KOPT-K1 (cell line): Measurements from ENCODE around the gene CRELD1.
"Not testable (repeated sequence)": the region's sequence is repeated elsewhere in the genome, so short reads cannot be mapped to it uniquely, and the experiment has no call there.

ENCODE experiments used
- H3K27ac ChIP-seq: fragments of 200-600 bp; sonication (generic); 2 replicates; pipeline ENCODE4 v1.5.1; 2016; ENCODE audit warnings: antibody characterized with exemption, mild to moderate bottlenecking, low read depth, low read length; ENCODE audit not compliant: poor library complexity, severe bottlenecking
- H3K36me3 ChIP-seq: fragments of 200-600 bp; sonication (generic); 2 replicates; pipeline ENCODE4 v1.5.1; 2017; ENCODE audit warnings: antibody characterized with exemption, mild to moderate bottlenecking, low read length, moderate library complexity; ENCODE audit not compliant: insufficient read depth
- H3K9me3 ChIP-seq: fragments of 200-600 bp; sonication (generic); 2 replicates; pipeline ENCODE4 v1.5.1; 2017; ENCODE audit warnings: antibody characterized with exemption, low read length, mild to moderate bottlenecking; ENCODE audit not compliant: insufficient read depth, poor library complexity, severe bottlenecking

Gene CRELD1

DNA sequence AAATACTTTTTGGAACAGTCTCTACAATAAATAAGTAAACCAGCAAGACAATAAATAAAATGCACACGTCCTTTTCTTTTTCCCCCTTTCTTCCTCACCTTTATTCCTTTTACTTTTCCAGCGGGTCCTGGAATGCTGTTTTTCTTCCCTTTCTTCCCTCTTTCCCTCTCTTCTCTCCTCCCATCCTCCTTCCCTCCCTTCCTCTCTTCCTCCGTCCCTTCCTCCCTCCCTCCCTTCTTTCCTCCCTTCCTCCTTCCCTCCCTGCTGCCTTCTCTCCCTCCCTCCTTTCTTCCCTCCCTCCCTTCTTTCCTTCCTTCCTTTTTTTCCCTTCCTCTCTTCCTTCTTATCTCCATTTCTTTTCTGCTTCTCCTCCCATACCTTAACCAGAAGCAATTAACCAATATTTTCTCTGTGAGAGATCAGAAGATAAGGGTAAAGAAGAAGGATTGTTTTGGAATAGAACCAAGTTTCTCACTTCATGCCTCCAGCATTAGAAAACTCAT lies 34.3 kb upstream of the CRELD1 start:
- H3K36me3 ChIP-seq, result peaks cover 15% of the 10 kb centered on the region; the same call in 1 of the 2 replicates
- H3K9me3 ChIP-seq, result no peaks in the 10 kb centered on the region
- no peak overlapping the region for H3K27ac ChIP-seq

DNA sequence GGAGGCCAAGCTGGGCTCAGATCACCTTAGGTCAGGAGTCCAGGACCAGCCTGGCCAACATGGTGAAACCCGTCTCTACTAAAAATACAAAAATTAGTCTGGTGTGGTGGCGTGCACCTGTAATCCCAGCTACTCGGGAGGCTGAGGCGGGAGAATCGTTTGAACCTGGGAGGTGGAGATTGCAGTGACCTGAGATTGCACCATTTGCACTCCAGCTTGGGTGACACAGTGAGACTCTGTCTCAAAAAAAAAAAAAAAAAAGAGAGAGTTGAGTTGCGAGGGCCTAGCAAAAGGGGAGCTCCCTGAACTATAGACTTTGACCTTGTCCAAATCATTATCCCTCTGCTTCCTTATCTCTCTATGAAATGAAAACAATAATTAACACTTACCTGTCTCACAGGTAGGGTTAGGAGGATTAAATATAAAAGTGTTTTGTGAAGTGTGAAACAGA lies 32.6 kb upstream of the CRELD1 start:
- peak overlapping the region; percentile 62 for H3K27ac ChIP-seq
- not testable (repeated sequence) for H3K9me3 ChIP-seq, H3K36me3 ChIP-seq

DNA sequence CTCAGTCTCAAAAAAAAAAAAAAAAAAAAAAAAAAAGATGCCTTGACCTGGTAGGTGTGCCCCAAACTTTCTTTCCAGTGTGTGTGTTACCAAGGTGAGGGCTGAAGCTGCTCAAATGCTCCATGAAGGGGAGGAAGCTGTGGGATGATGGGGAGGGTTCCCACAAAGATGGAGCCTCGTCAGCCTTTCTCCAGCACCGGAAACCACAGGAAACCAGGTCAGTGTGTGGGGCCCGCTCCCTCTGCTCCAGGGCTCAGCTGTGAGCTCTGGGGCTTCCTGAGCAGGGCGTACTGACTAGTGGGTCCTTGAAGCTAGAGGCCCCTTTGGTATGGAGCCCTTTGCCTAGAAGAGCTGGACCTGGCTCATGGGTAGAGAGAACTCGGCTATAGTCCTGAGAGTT lies 31.7 kb upstream of the CRELD1 start:
- Histone ChIP-seq H3K27ac (peak overlapping the region; percentile 62), H3K9me3 (no peaks in the 10 kb centered on the region), H3K36me3 (no peaks in the 10 kb centered on the region)

DNA sequence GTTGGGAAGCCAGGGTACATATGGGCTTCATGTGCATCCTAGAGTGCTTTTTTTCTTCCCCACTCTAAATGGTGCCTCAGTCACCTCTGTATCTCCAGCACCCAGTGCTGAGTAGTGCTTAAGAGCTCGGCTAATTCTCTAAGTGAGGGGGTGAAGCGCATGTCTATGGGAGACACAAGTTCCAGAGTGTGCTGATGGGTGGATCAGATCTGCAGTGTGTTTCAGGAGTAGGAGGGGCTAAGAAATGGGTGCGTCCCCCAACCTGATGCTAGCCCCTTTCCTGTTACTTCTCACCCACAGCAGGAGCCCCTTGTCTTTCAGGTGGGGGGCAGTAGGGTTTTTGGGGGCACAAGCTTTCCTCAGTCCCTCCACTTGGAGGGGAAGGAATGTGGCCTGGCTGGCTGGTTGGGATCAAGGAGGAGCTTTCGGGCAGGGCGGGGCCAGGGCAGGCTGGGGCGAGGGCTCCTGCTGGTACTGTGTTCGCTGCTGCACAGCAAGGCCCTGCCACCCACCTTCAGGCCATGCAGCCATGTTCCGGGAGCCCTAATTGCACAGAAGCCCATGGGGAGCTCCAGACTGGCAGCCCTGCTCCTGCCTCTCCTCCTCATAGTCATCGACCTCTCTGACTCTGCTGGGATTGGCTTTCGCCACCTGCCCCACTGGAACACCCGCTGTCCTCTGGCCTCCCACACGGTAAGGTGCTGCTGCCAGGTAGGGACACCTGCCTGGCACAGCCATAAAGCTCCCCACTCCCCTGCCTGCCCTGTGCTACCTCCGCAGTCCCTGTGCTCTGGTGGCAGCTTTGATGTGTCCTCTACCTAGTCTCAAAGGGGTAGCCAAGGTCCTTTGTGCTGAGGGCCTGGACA lies 31.0 kb upstream of the CRELD1 start, which contains the start of gene IL17RE:
IL17RE (plus strand) TSS at position 477 of the 866 bp plus-strand sequence; CDS start at position 562, 85 bp downstream.
- Histone ChIP-seq H3K9me3 (no peaks in the 10 kb centered on the region), H3K36me3 (no peaks in the 10 kb centered on the region), H3K27ac (peak within 1 kb of the TSS; percentile 62)

DNA sequence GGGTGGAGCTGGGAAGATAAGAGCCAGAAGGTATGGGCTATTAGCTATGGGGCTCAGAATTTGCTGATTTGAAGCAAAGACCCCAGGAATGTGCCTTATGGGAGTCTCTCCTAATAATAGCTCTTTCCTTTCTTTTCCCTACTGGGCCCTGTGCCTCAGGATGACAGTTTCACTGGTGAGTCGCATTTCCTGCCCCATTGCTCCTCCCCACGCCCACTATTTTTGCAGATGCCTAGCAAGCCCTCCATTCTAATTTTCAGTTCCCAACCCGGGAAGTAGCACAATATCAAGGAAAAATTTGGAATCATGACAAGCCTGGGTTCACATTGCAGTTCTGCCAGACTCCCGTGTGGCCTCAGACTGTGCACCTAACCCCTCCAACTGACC lies 30.4 kb upstream of the CRELD1 start:
- no peaks in the 10 kb centered on the region for H3K36me3 ChIP-seq
- peak overlapping the region; percentile 62 for H3K27ac ChIP-seq
- H3K9me3 ChIP-seq, result no peaks in the 10 kb centered on the region

DNA sequence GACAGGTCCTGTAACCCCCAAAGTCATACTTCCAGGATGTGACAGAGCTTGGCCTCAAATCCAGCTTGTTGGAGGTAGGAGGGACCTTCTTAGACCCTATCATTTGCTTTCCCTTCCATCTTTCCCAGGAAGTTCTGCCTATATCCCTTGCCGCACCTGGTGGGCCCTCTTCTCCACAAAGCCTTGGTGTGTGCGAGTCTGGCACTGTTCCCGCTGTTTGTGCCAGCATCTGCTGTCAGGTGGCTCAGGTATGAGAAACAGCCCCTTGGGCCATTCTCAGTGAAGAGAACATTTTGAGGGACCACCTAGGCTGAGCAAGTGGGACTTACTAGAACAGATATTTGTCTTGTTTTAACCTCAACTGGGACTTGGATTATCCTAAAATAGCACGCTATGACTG lies 29.7 kb upstream of the CRELD1 start:
- Histone ChIP-seq H3K27ac (no peak overlapping the region), H3K36me3 (no peaks in the 10 kb centered on the region)

DNA sequence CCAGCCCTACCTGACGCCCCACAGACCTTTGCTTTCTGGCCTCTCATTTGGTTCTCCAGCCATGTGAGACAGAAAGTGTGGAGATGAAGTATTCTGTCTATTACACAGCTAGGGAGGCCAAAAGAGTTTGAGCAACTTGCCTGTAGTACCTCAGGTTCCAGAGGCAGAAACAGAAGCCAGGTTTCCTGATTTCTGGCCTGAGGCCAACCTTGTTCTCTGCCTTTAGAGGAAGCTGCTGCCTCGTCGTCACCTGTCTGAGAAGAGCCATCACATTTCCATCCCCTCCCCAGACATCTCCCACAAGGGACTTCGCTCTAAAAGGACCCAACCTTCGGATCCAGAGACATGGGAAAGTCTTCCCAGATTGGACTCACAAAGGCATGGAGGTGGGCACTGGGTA lies 27.2 kb upstream of the CRELD1 start:
- no peaks in the 10 kb centered on the region for H3K9me3 ChIP-seq
- no peak overlapping the region for H3K27ac ChIP-seq
- H3K36me3 ChIP-seq, result no peaks in the 10 kb centered on the region

More for the DNA sequence above, 29.7 kb upstream of the CRELD1 start:
- no peaks in the 10 kb centered on the region for H3K9me3 ChIP-seq

DNA sequence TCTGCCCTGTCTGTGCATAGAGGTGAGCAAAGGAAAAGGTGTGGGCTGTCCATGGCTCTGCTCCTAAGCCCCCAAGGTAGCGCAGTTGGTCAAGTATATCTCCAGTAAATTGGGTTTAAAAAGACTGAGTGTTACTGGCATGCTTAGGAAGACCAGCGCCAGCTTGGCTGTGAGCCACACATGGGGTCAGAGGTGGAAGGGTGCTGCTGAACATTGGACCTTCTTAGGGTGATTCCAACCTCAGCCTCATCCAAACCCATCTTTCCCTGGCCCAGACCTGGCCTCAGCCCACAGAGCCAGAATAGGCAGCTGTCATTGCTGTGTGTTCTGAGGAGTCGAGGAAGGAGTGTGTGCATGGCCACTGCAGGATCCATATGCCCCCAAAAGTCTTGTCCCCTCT lies 25.3 kb upstream of the CRELD1 start:
- H3K27ac ChIP-seq, result no peak overlapping the region
- H3K36me3 ChIP-seq, result no peaks in the 10 kb centered on the region
- no peaks in the 10 kb centered on the region for H3K9me3 ChIP-seq

DNA sequence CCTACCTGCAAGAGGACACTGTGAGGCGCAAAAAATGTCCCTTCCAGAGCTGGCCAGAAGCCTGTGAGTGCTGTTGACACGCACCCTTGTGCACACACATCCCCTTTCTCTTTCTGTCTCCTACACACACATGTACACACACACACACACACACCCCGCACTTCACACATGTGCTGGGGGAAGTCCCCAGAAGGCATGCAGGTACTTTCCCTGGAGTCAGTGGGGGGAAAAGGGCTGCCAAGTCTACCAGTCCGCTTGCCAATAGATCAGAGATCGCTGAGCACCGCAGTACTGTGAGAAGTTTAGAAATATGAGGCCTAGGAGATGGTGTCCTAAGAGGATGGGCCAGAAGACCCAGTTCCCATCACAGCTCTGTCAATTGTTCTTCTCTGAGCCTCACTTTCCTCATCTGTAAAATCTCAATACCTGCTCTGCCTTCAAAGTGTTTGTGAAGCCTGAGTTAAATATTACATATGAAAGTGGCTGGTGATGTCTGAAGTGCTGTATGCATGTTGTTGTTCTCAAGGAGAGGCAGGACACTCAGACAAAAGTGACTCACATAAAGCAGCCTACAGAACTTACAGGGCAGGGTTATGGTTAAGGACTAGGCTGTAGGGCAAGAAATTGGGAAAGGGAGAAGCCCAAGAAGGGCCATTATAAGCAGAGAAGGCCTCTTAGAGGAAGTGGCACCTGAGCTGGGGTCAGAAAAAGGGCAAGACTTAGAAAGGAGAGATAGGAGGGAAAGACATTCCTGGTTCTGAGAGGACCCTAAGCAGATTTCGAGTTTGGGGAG lies 24.2 kb upstream of the CRELD1 start:
- Histone ChIP-seq H3K36me3 (no peaks in the 10 kb centered on the region), H3K9me3 (no peaks in the 10 kb centered on the region), H3K27ac (no peak overlapping the region)

DNA sequence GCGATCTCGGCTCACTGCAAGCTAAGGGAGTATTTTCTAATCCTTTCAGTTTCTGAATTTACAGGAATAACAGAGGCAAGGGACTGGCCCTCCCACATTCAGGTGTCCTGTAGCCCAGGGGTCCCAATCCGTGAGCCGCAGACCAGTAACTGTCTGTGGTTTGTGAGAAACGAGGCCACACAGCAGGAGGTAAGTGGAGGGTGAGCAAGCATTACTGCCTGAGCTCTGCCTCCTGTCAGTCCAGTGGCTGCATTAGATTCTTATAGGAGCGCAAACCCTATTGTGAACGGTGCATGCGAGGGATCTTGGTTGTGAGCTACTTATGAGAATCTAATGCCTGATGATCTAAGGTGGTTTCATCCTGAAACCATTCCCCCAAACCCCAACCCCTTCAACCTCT lies 21.8 kb upstream of the CRELD1 start:
- no peak overlapping the region for H3K27ac ChIP-seq
- H3K9me3 ChIP-seq, result no peaks in the 10 kb centered on the region
- H3K36me3 ChIP-seq, result no peaks in the 10 kb centered on the region

DNA sequence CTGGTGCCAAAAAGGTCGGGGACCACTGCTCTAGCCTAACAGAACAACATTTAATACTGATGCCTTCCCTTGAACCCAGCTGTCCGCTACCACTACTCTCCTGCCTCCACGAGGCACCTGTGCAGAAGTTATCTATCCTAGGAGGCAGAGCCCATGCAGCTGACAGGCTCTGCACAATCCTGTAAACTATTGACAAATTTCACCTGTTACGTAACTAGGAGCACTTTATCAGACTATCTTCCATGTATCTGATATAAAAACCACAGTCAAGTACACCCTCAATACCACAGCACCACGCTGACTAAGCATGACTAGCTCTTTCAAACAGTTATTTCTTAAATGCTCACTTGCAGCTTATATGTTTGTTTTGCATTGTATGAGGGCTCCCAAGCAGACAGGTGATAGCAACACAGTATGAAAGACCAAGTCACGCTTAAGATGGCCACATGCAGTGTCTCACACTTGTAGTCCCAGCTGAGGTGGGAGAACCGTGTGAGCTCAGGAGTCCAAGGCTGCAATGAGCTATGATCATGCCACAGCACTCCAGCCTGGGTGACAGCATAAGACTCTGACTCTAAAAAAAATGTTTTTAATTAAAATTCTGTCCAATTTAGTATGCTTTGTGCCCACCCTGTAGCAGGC lies 21.2 kb upstream of the CRELD1 start:
- no peaks in the 10 kb centered on the region for H3K9me3 ChIP-seq
- H3K27ac ChIP-seq, result no peak overlapping the region
- no peaks in the 10 kb centered on the region for H3K36me3 ChIP-seq

DNA sequence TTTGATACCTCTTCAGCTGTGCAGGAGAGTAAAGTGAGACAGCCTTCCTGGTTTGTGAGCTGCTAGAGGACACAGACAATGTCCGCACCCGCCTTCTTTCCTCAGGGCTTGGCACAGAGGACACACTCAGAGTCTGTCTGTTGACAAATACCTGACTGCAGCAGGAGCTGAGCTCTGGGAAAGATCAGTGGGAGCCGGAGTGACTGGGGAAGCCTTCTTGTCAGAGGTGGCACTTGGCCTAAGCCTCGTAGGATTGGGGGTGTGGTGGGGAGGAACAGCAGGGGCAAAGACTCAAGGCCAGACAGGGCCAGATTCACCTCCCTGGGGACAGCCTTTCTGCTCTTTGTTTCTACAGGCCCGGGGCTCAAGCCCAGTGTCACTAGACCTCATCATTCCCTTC lies 20.0 kb upstream of the CRELD1 start:
- no peaks in the 10 kb centered on the region for H3K36me3 ChIP-seq
- H3K9me3 ChIP-seq, result no peaks in the 10 kb centered on the region
- H3K27ac ChIP-seq, result no peak overlapping the region

DNA sequence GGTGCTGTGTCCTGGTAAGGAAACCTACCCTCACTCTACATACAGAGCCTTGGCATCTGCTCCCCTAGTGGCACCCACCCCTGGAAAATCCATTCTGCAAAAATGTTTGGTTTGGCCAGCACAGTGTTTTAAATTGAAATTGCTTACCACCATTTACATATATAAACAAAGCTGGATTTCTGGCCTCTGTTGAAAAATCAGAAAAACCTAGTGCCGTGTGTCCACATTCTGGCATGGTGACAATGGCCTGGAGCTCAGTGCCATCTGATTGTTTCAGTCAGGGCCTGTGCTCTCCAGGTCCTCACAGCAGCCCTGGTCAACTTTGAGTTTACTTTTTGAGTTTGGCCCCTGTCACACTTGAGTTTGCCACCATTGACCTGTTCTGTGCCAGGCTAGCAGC lies 19.6 kb upstream of the CRELD1 start:
- no peaks in the 10 kb centered on the region for H3K9me3 ChIP-seq
- no peak overlapping the region for H3K27ac ChIP-seq
- no peaks in the 10 kb centered on the region for H3K36me3 ChIP-seq

DNA sequence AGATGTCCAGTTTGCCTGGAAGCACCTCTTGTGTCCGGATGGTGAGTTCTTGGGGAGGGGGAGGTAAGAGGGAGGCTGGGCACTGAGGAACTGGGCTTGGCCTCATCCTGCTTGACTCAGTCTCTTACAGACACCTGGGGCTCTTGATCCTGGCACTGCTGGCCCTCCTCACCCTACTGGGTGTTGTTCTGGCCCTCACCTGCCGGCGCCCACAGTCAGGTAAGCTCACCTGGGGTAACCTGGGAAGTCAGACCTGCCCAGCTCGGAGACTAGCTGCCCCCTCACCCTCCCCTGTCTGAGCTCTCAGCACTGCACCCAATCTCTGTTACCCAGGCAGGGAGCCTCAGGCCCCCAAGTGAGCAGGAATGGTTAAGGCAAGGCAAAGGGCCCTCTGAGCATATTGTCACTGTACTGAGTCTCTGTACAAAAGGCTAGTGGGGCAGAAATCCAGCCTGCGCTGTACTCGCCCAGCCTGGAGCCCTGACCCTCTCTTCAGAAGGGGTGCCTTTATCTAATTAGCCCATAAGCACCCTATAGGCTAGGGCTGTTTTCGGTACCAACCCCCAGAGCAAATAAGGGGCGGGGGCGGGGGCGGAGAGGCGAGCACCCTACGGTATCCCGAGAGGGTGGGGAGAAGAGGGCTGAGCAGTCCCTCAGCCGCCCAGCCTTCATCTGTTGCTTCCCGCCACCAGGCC lies 18.9 kb upstream of the CRELD1 start:
- Histone ChIP-seq H3K36me3 (no peaks in the 10 kb centered on the region), H3K9me3 (no peaks in the 10 kb centered on the region), H3K27ac (no peak overlapping the region)
